Measurements from ENCODE around the gene IL36G.
"Not testable (repeated sequence)": the region's sequence is repeated elsewhere in the genome, so short reads cannot be mapped to it uniquely, and the experiment has no call there.

Gene IL36G

GRCh38 chr2:112977559-112978056 is at the start of gene IL36G:
IL36G (plus strand) TSS chr2:112978006; CDS start chr2:112978639, 633 bp downstream.
- no peak for DNase-seq (ENCODE audit: low spot score)

DNA sequence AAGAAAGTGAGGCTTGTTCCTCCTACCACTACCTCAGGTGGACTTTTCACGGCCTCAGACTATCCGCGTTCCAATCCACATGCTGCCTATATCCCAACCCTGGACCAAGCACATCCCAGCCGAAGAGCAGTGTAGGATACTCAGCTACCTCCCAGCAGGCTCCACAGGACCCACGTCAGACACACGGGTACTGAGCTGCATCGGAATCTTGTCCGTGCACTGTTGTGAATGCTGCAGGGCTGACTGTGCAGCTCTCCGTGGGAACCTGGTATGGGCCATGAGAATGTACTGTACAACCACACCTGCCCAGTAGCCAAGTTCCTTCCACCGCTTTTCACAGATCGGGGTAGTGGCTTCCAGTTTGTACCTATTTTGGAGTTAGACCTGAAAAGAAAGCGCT is 44.5 kb upstream of the IL36G start:
- DNase-seq (ENCODE audit: low spot score) = no peak

- not testable (repeated sequence) for DNase-seq (ENCODE audit: low spot score)
Measured at GRCh38 chr2:112934117-112934516, 43.7 kb upstream of the IL36G start.

- DNase-seq (ENCODE audit: low spot score) = no peak
Measured at GRCh38 chr2:112936927-112937232, 40.9 kb upstream of the IL36G start.

DNA sequence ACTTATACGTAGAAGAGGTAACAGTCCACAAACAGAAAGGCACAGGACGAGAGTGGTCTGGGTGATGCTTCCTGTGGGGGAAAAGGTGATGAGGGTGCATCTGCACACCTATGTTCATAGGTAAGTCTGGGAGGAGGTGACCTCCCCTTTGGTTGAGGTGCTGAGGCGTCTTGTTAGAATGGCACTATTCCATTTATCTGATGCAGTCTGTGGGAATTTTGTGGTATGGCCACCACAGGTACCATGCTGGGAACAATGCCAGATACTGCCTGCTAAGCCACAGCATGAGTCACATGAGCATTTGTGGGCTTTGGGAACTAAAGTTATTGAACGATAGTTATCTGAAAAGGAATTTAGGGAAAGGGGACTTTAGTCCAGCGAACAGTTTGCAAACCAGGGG is 38.9 kb upstream of the IL36G start:
- DNase-seq (ENCODE audit: low spot score) = no peak

DNA sequence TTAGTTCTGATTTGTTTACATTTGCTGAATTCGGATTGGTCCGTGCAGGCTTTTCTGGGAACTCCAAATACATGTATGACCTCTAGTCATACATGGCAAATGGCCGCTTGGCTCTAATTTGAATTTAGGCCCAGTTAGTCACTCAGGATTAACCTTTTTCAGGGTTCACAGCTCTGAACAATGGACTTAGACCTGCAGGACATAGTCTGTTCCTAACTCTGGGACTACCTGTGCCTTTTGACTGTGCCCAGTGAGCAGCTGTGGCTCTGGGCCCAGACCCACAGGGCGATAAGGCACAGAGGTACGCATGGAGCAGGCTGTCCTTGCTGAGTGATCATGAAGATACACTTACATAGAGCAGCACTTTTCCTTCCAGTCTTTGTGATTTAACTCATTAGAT is 38.4 kb upstream of the IL36G start:
- DNase-seq (ENCODE audit: low spot score) = no peak

- DNase-seq (ENCODE audit: low spot score) = no peak
Measured at GRCh38 chr2:112940859-112941625, 36.8 kb upstream of the IL36G start.

DNA sequence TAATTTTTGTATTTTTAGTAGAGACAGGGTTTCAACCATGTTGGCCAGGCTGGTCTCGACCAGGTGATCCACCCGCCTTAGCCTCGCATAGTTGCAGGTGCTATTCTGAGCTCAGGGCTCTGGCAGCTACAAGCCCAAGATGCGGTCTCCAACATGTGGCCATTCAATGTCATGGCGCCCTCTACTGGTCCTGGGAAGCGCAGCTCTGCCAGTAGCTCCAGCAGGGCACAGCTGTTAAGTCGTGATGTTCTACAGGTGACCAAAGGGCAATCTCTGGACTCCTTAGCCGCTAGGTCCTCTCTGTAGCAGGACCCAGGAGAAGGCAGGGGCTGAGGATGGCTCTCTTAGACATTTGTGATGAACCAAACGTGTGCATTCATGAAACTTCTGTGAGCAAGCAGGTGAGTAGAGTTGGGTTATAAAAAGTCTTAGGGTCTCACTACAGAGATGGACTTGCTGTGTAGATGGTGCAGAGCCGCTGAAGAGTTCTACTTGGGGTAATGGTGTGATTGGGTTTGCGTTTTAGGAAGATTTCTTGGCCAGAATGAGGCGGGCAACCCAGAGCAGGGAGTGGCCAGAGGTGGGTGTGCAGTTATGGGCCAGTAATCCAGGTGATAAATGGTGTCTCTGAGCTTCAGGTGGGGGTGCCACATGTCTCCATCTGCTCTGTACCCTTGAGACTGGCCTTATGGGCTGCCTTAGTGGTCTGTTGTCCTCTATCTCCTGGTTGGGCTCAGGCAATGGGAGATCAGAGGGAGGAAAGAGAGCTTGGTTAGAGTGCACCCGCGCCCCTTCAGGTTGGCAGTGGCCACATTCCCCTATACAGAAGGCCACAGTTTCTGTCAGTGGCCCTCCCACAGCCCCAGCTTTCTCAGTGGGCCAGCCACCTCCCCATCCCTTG is 35.8 kb upstream of the IL36G start:
- DNase-seq (ENCODE audit: low spot score) = peak; percentile 58

DNA sequence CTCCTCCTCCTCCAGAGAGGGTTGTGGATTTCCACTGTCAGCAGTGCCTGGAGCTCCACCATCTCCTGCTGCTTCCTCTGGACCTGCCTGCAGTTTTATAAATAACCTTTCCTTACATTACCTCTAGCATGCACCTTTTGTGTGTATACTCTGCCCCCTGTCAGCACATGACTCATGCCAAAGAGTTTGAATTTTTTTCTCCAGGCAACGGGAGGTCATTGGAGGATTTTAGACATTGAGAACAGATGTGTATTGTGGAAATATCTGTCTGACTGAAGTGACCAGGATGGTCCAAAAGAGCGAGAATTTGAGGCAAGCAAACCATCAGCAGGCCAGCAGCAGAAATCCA is 35.2 kb upstream of the IL36G start:
- DNase-seq (ENCODE audit: low spot score) = no peak

DNA sequence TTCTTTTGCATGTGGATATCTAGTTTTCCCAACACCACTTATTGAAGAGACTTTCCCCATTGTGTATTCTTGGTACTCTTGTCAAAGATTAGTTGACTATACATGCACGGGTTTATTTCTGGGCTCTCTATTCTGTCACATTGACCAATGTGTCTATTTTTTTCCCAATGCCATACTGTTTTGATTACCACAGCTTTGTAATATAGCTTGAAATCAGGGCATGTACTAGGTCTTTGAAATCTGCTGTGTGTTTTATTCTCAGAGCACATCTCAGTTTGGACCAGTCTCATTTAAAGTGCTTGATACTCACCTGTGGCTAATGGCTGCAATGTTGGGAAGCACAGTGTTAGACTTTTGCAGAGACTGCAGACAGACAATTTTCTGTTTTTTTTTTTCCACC is 32.8 kb upstream of the IL36G start:
- no peak for DNase-seq (ENCODE audit: low spot score)

- DNase-seq (ENCODE audit: low spot score) = no peak
Measured at GRCh38 chr2:112946086-112946485, 31.7 kb upstream of the IL36G start.

DNA sequence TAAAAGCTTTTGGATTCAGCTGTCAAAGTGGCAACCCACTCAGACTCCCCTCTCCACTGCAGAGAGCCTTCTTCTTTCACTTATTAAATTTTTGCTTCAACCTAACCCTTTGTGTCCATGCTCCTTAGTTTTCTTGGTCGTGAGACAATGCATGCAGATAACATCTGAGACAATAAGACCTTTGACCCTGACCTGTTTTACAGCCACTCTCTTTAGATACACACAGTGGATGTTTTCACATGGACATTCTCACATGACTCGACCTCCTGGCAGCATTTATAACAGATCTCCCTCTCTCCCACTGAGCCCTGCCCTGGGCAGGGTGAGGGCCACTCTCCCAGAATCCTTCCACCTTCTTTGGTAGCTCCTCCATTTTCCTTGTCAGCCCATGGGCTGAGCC is 30.4 kb upstream of the IL36G start:
- DNase-seq (ENCODE audit: low spot score) = no peak

DNA sequence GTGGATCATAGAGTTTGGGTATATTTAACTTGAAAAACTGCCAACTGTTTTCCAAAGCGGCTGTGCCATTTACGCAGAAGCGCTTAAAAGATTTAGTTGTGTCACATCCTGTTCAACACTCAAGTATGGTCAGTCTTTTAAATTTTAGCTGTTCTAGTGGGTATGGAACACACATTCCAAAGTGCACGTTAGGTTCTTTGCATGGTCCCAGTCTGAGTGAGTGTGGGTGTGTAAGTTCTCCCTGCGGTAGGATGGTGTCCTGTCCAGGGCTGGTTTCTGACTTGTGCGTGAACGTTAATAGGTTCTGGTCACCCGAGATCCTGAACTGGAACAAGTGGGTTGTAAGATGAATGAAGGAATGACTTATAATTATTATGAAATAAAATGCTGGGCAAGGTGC is 28.4 kb upstream of the IL36G start:
- no peak for DNase-seq (ENCODE audit: low spot score)

- no peak for DNase-seq (ENCODE audit: low spot score)
Measured at GRCh38 chr2:112954364-112954763, 23.4 kb upstream of the IL36G start.

GRCh38 chr2:112957511-112957910 is 20.3 kb upstream of the IL36G start:
- no peak for DNase-seq (ENCODE audit: low spot score)

- DNase-seq (ENCODE audit: low spot score) = peak; percentile 31
Measured at GRCh38 chr2:112958428-112959108, 19.2 kb upstream of the IL36G start.

DNA sequence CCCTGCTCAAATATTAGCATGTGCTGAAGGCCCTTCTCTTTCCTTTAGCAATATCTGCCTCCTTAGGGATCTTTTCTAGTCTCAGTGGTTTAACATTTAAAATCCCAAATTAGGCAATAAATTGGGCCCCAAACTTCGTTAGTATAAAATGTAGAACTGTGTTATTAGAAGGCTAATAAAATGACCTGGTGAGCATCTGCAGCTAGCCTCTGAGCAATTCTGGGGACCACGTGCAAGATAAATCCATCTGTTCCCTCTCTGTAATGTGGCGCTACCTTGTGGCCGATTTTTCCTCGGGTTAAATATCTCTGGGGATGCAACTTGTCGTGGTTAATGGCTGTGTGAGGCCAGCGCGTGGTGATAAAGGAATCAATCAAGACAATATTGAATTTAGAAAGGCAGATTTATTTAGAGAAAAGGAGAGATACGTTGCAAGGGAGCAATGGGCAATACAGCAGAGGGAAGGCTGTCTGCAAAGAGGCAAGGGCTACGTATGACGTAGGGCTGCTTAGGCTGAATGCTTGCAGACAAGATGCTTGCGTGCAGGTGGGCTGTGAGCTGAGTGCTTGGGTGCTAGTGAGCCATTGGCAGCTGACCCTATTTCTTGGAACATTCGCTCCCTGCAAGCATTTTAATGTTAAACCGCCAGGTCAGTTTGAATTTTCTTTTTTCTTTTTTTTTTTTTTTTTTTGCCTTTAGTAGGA is 18.5 kb upstream of the IL36G start:
- DNase-seq (ENCODE audit: low spot score) = no peak

- no peak for DNase-seq (ENCODE audit: low spot score)
Measured at GRCh38 chr2:112960230-112960825, 17.5 kb upstream of the IL36G start.

DNA sequence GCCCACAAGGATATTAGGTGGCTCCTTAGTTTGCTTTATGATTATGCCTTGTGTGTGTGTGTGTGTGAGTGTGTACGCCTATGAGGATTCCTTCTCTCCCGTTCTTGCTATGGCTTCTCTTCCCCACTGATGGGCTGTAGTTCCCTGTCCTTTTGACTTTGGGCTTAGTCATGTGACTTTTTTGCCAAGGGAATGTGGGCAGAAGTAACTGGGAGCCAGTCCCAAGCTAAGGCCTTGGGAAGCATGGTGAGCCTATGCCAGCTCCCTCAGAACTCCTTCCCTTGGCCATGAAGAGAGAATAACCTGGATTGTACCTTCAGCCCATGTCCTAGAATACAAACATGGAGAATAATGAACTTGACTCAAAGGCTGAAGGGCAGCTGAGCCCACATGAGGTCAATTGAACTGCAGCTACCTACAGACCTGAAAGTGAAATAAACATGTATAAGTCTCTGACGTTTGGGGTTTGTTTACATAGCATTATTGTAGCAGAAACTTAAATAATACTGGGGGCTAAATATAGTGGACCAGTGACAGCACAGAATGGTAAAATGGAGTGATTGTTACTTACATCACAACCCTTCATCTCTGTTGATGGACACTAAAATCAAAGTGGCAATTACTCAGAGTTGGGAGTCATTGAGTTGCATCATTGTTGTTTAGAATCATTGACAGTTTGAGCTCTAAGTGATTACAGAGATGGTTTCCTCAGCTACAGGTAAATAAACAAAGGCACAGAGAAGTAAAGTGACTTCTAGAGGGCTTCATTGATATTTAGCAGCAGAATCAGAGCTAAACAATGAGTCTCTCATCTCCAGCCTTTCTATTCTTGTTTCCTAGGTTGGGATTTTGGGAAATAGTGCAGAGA is 15.3 kb upstream of the IL36G start:
- DNase-seq (ENCODE audit: low spot score) = no peak

GRCh38 chr2:112967023-112967422 is 10.8 kb upstream of the IL36G start:
- no peak for DNase-seq (ENCODE audit: low spot score)
